Hepatocyte (in vitro differentiated cells): Measurements from ENCODE around the gene MEF2A. TPM values are rescaled to one million over a fixed set of nuclear protein-coding genes. Genes with fewer than 3 reads are reported as not detected.
"Not testable (repeated sequence)": the region's sequence is repeated elsewhere in the genome, so short reads cannot be mapped to it uniquely, and the experiment has no call there.

Source experiments
- DNase-seq: peaks from one replicate; pipeline ENCODE4 v3.0.0-alpha.2; 2016; ENCODE audit warnings: low spot score
- H2AFZ ChIP-seq: fragments of 200-600 bp; sonication (generic); 2 replicates; pipeline ENCODE4 v1.6.0; 2016; ENCODE audit warnings: antibody characterized with exemption, mild to moderate bottlenecking
- H3K27ac ChIP-seq: fragments of 200-600 bp; sonication (generic); 2 replicates; pipeline ENCODE4 v1.5.1; 2016; ENCODE audit warnings: mild to moderate bottlenecking
- H3K27me3 ChIP-seq: fragments of 200-600 bp; sonication (generic); 2 replicates; pipeline ENCODE4 v1.6.1; 2016
- H3K36me3 ChIP-seq: fragments of 200-600 bp; sonication (generic); replicated peaks from 2 replicates; pipeline ENCODE4 v1.5.1; 2016; ENCODE audit warnings: low read depth; ENCODE audit not compliant: insufficient read depth
- H3K4me1 ChIP-seq: fragments of 200-600 bp; sonication (generic); 2 replicates; pipeline ENCODE4 v1.5.1; 2016; ENCODE audit warnings: mild to moderate bottlenecking, moderate library complexity; ENCODE audit not compliant: insufficient read depth
- H3K4me2 ChIP-seq: fragments of 200-600 bp; sonication (generic); 2 replicates; pipeline ENCODE4 v1.6.0; 2016
- H3K4me3 ChIP-seq: fragments of 200-600 bp; sonication (generic); 2 replicates; pipeline ENCODE4 v1.5.1; 2016; ENCODE audit warnings: mild to moderate bottlenecking
- H3K79me2 ChIP-seq: fragments of 200-600 bp; sonication (generic); 2 replicates; pipeline ENCODE4 v1.6.0; 2017; ENCODE audit warnings: mild to moderate bottlenecking
- H3K9me2 ChIP-seq: fragments of 200-600 bp; sonication (generic); replicated peaks from 2 replicates; pipeline ENCODE4 v1.6.0; 2017; ENCODE audit warnings: mild to moderate bottlenecking; ENCODE audit not compliant: insufficient read depth
- H3K9me3 ChIP-seq: fragments of 200-600 bp; sonication (generic); 2 replicates; pipeline ENCODE4 v1.5.1; 2016; ENCODE audit warnings: low read depth, mild to moderate bottlenecking
- H4K20me1 ChIP-seq: fragments of 200-600 bp; sonication (generic); 2 replicates; pipeline ENCODE4 v1.6.0; 2016; ENCODE audit warnings: mild to moderate bottlenecking; ENCODE audit not compliant: insufficient read depth, poor library complexity, severe bottlenecking
- CTCF ChIP-seq: fragments of 200-600 bp; sonication (generic); IDR thresholded peaks from 2 replicates; pipeline ENCODE4 v1.5.1; 2016; ENCODE audit warnings: antibody characterized with exemption, mild to moderate bottlenecking; ENCODE audit not compliant: poor library complexity
- EZH2 ChIP-seq: fragments of 200-600 bp; sonication (generic); IDR thresholded peaks from 2 replicates; pipeline ENCODE4 v1.6.1; 2016; ENCODE audit warnings: antibody characterized with exemption, mild to moderate bottlenecking, borderline replicate concordance
- EZH2phosphoT487 ChIP-seq: fragments of 200-600 bp; sonication (generic); IDR thresholded peaks from one replicate; pipeline ENCODE4 v1.6.1; 2018; ENCODE audit warnings: antibody characterized with exemption, mild to moderate bottlenecking, low read depth, moderate library complexity; ENCODE audit not compliant: unreplicated experiment, severe bottlenecking
- WGBS: methylation state at CpG from one replicate; pipeline ENCODE4 v1.1.6; 2016; ENCODE audit warnings: low lambda C conversion rate; ENCODE audit errors: missing lambda C conversion rate; 5-methylcytosine and 5-hydroxymethylcytosine counted together
- polyA plus RNA-seq: library from polyadenylated mRNA; unstranded; fragments of >200 nt; fragmentation: Nextera tagmentation; extraction: Ambion mirVana; gene quantifications from 2 replicates; pipeline ENCODE4 v1.2.1, GENCODE V29; 2016
- total RNA-seq: library from RNA; depleted of rRNA; stranded (reverse); fragments of >200 nt; gene quantifications from 2 replicates; pipeline ENCODE4 v1.2.3, GENCODE V29; 2014

MEF2A gene
- total and polyA plus RNA-seq, 2 experiments from 2014 or later, result 20.4 to 56.7 TPM

GRCh38 chr15:99732751-99733267, 167.0 kb downstream of the MEF2A start:
- no peaks in the 10 kb centered on the region for H3K27me3 ChIP-seq
- peak overlapping the region; percentile 82 for H2AFZ ChIP-seq
- H3K4me1 ChIP-seq, result peaks cover 15% of the 10 kb centered on the region
- H3K9me3 ChIP-seq, result no peaks in the 10 kb centered on the region
- H3K79me2 ChIP-seq, result peaks cover 11% of the 10 kb centered on the region
- peak; percentile 52 for DNase-seq
- H3K4me3 ChIP-seq, result peak overlapping the region; percentile 73
- TF ChIP-seq CTCF (no peak), EZH2 (no peak), EZH2phosphoT487 (no peak)
- peak overlapping the region; percentile 99 for H3K4me2 ChIP-seq
- H3K27ac ChIP-seq, result peak overlapping the region; percentile 71
- no peaks in the 10 kb centered on the region for H3K36me3 ChIP-seq
- no peaks in the 10 kb centered on the region for H4K20me1 ChIP-seq
- WGBS, result 2% methylated on average over 36 of the region's 46 CpGs
- no peaks in the 10 kb centered on the region for H3K9me2 ChIP-seq

GRCh38 chr15:99733268-99734039, 167.7 kb downstream of the MEF2A start, which contains the start of gene LYSMD4:
Gene LYSMD4, minus strand, starts transcription at chr15:99733437. Its CDS starts 1,438 bp downstream, at chr15:99731999.
- H3K4me3 ChIP-seq, result peak within 1 kb of the TSS; percentile 73
- H3K79me2 ChIP-seq, result peaks cover 11% of the 10 kb centered on the region
- 16% methylated on average over 53 of the region's 69 CpGs for WGBS
- peaks cover 15% of the 10 kb centered on the region for H3K4me1 ChIP-seq
- H4K20me1 ChIP-seq, result no peaks in the 10 kb centered on the region
- no peaks in the 10 kb centered on the region for H3K9me3 ChIP-seq
- H3K36me3 ChIP-seq, result no peaks in the 10 kb centered on the region
- peak within 1 kb of the TSS; percentile 83 for H2AFZ ChIP-seq
- H3K9me2 ChIP-seq, result no peaks in the 10 kb centered on the region
- peak within 1 kb of the TSS; percentile 91 for H3K27ac ChIP-seq
- DNase-seq, result peak; percentile 98
- peak within 1 kb of the TSS; percentile 99 for H3K4me2 ChIP-seq
- no peaks in the 10 kb centered on the region for H3K27me3 ChIP-seq
- TF ChIP-seq CTCF (no peak), EZH2phosphoT487 (no peak), EZH2 (no peak)

GRCh38 chr15:99734040-99734291, 168.2 kb downstream of the MEF2A start:
- H3K4me3 ChIP-seq, H3K27me3 ChIP-seq, H3K9me3 ChIP-seq, H3K36me3 ChIP-seq, DNase-seq, H3K9me2 ChIP-seq, H4K20me1 ChIP-seq: not testable (repeated sequence)
- Histone ChIP-seq H2AFZ (peak overlapping the region; percentile 83), H3K27ac (peak overlapping the region; percentile 91), H3K79me2 (peaks cover 11% of the 10 kb centered on the region), H3K4me1 (peaks cover 15% of the 10 kb centered on the region), H3K4me2 (peak overlapping the region; percentile 71)
- WGBS, result 99% methylated on average over 13 of the region's 13 CpGs

GRCh38 chr15:99734575-99734974, 168.8 kb downstream of the MEF2A start:
- no peak for DNase-seq
- Histone ChIP-seq H2AFZ (no peak overlapping the region), H3K9me2 (no peaks in the 10 kb centered on the region), H3K36me3 (no peaks in the 10 kb centered on the region), H3K4me2 (no peak overlapping the region), H3K9me3 (no peaks in the 10 kb centered on the region), H3K4me3 (no peak overlapping the region), H3K79me2 (peaks cover 11% of the 10 kb centered on the region), H3K4me1 (peaks cover 15% of the 10 kb centered on the region), H3K27me3 (no peaks in the 10 kb centered on the region), H4K20me1 (no peaks in the 10 kb centered on the region), H3K27ac (no peak overlapping the region)
- TF ChIP-seq EZH2phosphoT487 (no peak), EZH2 (no peak), CTCF (no peak)
- WGBS, result 100% methylated on average over 1 of the region's 1 CpG
